Cardiac fibroblast (primary cell): ENCODE data around the gene GMEB1.

Experiments used
- DNase-seq, 2 donors: peaks; one replicate each; pipeline versions ENCODE4 v3.0.0 to v3.0.0-alpha.2; 2010; ENCODE audit warnings: low read depth in 2 of 2
- H3K4me3 ChIP-seq, 2 donors: replicated peaks in 1 of 2; 1 replicate in 1 of 2; 2 replicates in 1 of 2; pipeline ENCODE4 v1.5.1; 2011; ENCODE audit warnings: low read depth in 2 of 2, low read length in 2 of 2, mild to moderate bottlenecking in 2 of 2, moderate library complexity in 1 of 2
- TF ChIP-seq, protein P1 (sequence below): IDR thresholded peaks from one replicate; pipeline ENCODE4 v1.5.1; 2011; ENCODE audit warnings: low read depth, mild to moderate bottlenecking, low read length, inconsistent platforms

GMEB1 gene

DNA sequence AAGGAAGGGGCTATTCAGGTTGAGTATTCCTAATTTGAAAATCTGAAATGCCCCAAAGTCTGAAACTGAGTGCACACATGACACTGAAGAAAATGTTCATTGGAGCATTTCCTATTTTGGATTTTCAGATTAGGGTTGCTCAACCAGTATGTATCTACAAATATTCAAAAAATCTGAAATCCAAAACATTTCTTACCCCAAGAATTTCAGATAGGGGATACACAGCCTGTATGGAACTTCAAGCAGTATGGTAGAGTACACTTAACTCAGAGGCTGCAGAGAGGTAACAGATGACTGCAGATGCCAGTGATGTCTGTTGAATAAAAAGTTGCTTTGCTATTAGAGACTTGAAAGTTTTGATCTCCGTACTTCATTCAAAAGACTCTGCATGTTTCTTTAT is 87.1 kb downstream of the GMEB1 start:
- peak in 1 of 2 donors; percentile 44 for DNase-seq
- H3K4me3 ChIP-seq = no peak overlapping the region
- TF ChIP-seq, protein P1, sequence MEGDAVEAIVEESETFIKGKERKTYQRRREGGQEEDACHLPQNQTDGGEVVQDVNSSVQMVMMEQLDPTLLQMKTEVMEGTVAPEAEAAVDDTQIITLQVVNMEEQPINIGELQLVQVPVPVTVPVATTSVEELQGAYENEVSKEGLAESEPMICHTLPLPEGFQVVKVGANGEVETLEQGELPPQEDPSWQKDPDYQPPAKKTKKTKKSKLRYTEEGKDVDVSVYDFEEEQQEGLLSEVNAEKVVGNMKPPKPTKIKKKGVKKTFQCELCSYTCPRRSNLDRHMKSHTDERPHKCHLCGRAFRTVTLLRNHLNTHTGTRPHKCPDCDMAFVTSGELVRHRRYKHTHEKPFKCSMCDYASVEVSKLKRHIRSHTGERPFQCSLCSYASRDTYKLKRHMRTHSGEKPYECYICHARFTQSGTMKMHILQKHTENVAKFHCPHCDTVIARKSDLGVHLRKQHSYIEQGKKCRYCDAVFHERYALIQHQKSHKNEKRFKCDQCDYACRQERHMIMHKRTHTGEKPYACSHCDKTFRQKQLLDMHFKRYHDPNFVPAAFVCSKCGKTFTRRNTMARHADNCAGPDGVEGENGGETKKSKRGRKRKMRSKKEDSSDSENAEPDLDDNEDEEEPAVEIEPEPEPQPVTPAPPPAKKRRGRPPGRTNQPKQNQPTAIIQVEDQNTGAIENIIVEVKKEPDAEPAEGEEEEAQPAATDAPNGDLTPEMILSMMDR = no peak

DNA sequence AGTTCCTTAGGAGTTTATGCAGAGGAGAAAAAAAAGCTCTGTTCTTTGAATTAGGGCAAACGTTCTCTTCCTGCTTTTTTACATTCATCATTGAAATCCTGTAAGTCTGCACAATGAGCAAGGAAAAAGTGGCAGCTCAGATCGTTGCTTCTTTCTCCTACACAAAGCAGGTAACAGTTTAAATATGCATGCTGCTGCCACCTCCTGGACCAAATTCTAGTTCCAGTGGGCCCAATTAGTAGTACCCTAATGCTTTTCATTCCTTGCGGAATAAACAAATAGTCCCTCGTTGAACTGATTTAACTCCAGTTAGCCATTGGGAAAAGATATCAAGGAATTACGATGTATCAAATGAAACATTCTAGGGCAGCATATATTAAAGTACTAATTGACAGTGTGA is 88.3 kb downstream of the GMEB1 start:
- TF ChIP-seq, protein P1 = no peak
- DNase-seq = peak; percentile 18 to 30
- no peak overlapping the region for H3K4me3 ChIP-seq

DNA sequence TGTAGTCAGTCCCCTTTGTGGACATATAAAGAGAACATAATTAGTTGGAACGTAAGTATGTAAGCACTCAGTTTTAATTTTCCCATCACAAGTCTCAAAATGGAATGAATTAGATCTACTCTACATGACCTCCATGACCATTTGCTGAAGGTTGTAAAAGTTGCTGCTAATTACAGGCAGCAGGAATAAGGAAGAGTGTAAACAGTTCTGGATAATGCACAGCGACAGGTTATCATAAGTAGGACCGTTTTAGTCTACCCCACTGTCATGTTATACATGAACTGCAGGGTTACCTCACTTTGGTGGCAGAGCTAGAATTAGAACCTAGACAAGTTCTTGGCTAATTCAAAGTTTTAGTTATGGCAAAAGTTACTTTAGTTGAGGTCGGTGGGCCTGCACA is 89.8 kb downstream of the GMEB1 start:
- H3K4me3 ChIP-seq = no peak overlapping the region
- DNase-seq = no peak
- TF ChIP-seq, protein P1 = no peak

DNA sequence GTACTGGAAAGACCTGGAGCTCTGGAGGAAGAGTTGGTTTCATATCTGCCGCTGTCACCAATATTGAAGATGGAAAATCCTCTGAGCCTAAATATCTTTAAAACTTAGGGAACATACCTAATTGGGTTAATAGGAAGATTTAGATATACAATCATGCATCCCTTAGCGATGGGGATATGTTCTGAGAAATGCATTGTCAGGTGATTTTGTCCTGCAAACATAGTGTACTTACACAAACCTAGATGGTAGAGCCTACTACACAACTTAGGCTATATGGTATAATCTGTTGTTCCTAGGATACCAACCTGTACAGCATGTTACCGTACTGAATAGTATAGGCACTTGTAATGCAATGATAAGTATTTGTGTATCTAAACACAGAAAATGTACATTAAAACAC is 90.7 kb downstream of the GMEB1 start:
- no peak overlapping the region for H3K4me3 ChIP-seq
- no peak for DNase-seq
- TF ChIP-seq, protein P1 = no peak

DNA sequence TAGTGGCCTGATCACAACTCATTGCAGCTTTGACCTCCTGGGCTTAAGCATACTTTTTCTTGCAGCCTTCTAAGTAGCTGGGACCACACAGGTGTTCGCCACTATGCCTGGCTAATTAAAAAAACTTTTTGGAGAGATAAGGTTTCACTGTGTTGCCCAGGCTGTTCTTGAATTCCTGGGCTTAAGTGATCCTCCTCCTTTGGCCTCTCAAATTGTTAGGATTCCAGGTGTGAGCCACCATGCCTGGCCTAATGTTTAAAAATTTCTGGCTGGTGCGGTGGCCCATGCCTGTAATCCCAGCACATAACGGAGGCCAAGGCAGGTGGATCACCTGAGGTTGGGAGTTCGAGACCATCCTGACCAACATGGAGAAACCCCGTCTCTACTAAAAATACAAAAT is 92.6 kb downstream of the GMEB1 start:
- H3K4me3 ChIP-seq = no peak overlapping the region
- TF ChIP-seq, protein P1 = no peak
- DNase-seq = no peak

DNA sequence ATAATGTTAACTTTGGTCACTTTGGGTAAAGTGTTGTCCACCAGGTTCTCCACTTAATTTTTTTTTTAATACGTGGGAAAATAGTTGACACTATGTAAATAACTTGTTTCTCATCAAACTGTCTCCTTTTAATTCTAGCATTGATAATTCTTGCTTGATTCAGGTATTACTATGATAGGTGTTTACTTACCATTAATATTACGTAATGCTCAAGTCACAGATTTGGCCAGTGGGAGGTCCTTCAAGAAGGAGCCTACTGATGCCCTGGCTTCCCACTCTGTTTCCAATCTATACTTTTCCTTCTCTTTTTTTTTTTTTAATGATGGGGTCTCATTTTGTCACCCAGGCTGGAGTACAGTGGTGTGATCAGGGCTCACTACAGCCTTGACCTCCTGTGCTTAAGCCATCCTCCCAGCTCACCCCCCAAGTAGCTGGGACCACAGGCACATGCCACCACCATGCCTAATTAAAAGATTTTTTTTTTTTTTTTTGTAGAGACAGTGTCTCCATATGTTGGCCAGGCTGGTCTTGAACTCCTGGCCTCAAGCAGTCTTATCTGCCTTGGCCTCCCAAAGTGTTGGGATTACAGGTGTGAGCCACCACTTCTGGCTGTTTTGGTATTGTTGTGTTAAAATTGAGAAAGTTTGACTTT is 98.1 kb downstream of the GMEB1 start:
- H3K4me3 ChIP-seq = no peak overlapping the region
- DNase-seq = no peak
- TF ChIP-seq, protein P1 = no peak
